GM18909 (cell line): ENCODE results near the gene SPATA31E1.
"Not testable (repeated sequence)": the region's sequence is repeated elsewhere in the genome, so short reads cannot be mapped to it uniquely, and the experiment has no call there.

ENCODE experiments used
- ATAC-seq: cut with Tn5 transposase; IDR thresholded peaks from one replicate; pipeline ENCODE4 v1.9.1; 2021; ENCODE audit warnings: mild to moderate bottlenecking; ENCODE audit not compliant: unreplicated experiment, poor library complexity

Gene SPATA31E1

GRCh38 chr9:87882627-87883026, at the start of gene SPATA31E1:
TSS of gene SPATA31E1 (plus strand) at chr9:87882877. CDS start at chr9:87882892, 15 bp downstream.
- no peak for ATAC-seq

- ATAC-seq: no peak
Observed at GRCh38 chr9:87834357-87834756, 48.3 kb upstream of the SPATA31E1 start.

- ATAC-seq: no peak
Observed at GRCh38 chr9:87836536-87836935, 46.1 kb upstream of the SPATA31E1 start.

- ATAC-seq: no peak
Observed at GRCh38 chr9:87836951-87837705, 45.5 kb upstream of the SPATA31E1 start.

GRCh38 chr9:87840134-87840533, 42.5 kb upstream of the SPATA31E1 start:
- no peak for ATAC-seq

GRCh38 chr9:87842878-87843585, 39.6 kb upstream of the SPATA31E1 start:
- ATAC-seq: no peak

GRCh38 chr9:87844506-87844905, 38.2 kb upstream of the SPATA31E1 start:
- ATAC-seq: no peak

GRCh38 chr9:87847817-87848216, 34.9 kb upstream of the SPATA31E1 start:
- ATAC-seq: not testable (repeated sequence)

GRCh38 chr9:87849144-87849758, 33.4 kb upstream of the SPATA31E1 start:
- ATAC-seq: no peak

- no peak for ATAC-seq
Observed at GRCh38 chr9:87850391-87850790, 32.3 kb upstream of the SPATA31E1 start.

GRCh38 chr9:87851186-87851585, 31.5 kb upstream of the SPATA31E1 start:
- not testable (repeated sequence) for ATAC-seq

GRCh38 chr9:87853302-87853701, 29.4 kb upstream of the SPATA31E1 start:
- no peak for ATAC-seq

GRCh38 chr9:87853876-87854579, 28.6 kb upstream of the SPATA31E1 start:
- ATAC-seq: no peak

GRCh38 chr9:87854580-87854955, 28.1 kb upstream of the SPATA31E1 start:
- no peak for ATAC-seq

- ATAC-seq: no peak
Observed at GRCh38 chr9:87855061-87855460, 27.6 kb upstream of the SPATA31E1 start.

GRCh38 chr9:87857141-87857947, 25.3 kb upstream of the SPATA31E1 start:
- no peak for ATAC-seq

GRCh38 chr9:87857948-87858335, 24.7 kb upstream of the SPATA31E1 start:
- no peak for ATAC-seq

GRCh38 chr9:87859137-87859536, 23.5 kb upstream of the SPATA31E1 start:
- ATAC-seq: no peak

- ATAC-seq: no peak
Observed at GRCh38 chr9:87859786-87860185, 22.9 kb upstream of the SPATA31E1 start.

GRCh38 chr9:87861332-87861731, 21.3 kb upstream of the SPATA31E1 start:
- no peak for ATAC-seq
